H1 (cell line): ENCODE results near the gene CYB561A3.

Experiments used
- CTBP2 ChIP-seq: IDR thresholded peaks from 2 replicates; pipeline ENCODE4 v1.7.0; 2011; ENCODE audit warnings: borderline replicate concordance, mild to moderate bottlenecking, moderate library complexity, mixed read lengths, low read length; ENCODE audit not compliant: insufficient read depth, insufficient read length
- EP300 ChIP-seq, 2 experiments: IDR thresholded peaks; 1 replicate in 1 of 2; 2 replicates in 1 of 2; pipeline ENCODE4 v1.6.1; 2011 to 2012; ENCODE audit warnings: low read depth in 2 of 2, low read length in 2 of 2, mild to moderate bottlenecking in 2 of 2, borderline replicate concordance in 1 of 2, inconsistent platforms in 1 of 2, moderate library complexity in 1 of 2
- POLR2A ChIP-seq, 2 experiments: IDR thresholded peaks; 1 replicate in 1 of 2; 2 replicates in 1 of 2; pipeline ENCODE4 v1.6.1; 2011; ENCODE audit warnings: low read depth in 2 of 2, low read length in 2 of 2, mild to moderate bottlenecking in 2 of 2; ENCODE audit errors: control extremely low read depth in 1 of 2
- TAF1 ChIP-seq: IDR thresholded peaks from 2 replicates; pipeline ENCODE4 v1.6.1; 2011; ENCODE audit warnings: mild to moderate bottlenecking, low read depth, low read length
- TF ChIP-seq, protein P1 (sequence below), 3 experiments: IDR thresholded peaks; 1 replicate in 2 of 3; 2 replicates in 1 of 3; pipeline versions ENCODE4 v1.5.1 to v1.6.1; 2011; ENCODE audit warnings: low read length in 3 of 3, mild to moderate bottlenecking in 3 of 3, inconsistent platforms in 2 of 3, low read depth in 1 of 3, moderate library complexity in 1 of 3; ENCODE audit not compliant: insufficient read depth in 1 of 3; ENCODE audit errors: control extremely low read depth in 1 of 3

DNA sequence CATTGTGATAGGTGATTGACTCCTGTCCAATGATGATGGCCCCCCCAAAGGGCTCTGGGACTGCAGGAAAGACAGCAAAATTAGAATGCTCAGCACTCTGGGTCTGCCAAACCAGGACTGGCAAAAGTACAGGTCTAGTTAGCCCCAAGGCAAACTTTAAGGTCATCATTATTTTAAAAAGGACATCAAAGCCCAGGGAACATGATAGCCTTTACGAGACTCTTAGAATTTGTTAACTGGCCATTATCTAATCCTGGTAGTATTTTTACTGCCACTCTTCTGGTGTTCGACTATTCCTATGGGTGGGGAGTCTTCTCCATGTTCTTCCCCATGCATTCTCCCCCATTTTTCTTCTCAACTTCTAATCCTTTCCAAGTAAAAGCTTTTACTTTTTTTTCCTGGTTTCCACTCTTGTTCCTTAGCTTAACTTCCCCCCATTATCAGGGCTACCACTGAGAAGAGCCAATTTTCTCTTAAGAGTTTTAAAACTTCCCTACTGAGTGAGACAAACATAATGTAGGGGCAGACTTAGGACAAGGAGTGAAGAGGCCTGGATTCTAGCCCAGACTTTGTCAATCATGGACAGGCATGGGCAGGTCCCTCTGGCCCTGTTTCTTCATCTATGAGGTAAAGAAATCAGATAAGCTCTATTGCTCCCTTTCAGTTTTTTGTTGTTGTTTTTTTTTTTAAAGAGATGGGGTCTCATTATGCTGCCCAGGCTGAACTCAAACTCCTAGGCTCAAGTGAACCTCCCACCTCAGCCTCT lies 35.9 kb downstream of the CYB561A3 start:
- TF ChIP-seq POLR2A (IDR thresholded peaks at IDR 0.05; ENCODE audit: control extremely low read depth in 1 of 2, low read depth in 2 of 2, low read length in 2 of 2) (no peak), CTBP2 (no peak), EP300 (IDR thresholded peaks at IDR 0.05; ENCODE audit: borderline replicate concordance in 1 of 2, low read depth in 2 of 2, low read length in 2 of 2) (no peak), TAF1 (no peak)
- TF ChIP-seq, protein P1, sequence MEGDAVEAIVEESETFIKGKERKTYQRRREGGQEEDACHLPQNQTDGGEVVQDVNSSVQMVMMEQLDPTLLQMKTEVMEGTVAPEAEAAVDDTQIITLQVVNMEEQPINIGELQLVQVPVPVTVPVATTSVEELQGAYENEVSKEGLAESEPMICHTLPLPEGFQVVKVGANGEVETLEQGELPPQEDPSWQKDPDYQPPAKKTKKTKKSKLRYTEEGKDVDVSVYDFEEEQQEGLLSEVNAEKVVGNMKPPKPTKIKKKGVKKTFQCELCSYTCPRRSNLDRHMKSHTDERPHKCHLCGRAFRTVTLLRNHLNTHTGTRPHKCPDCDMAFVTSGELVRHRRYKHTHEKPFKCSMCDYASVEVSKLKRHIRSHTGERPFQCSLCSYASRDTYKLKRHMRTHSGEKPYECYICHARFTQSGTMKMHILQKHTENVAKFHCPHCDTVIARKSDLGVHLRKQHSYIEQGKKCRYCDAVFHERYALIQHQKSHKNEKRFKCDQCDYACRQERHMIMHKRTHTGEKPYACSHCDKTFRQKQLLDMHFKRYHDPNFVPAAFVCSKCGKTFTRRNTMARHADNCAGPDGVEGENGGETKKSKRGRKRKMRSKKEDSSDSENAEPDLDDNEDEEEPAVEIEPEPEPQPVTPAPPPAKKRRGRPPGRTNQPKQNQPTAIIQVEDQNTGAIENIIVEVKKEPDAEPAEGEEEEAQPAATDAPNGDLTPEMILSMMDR (IDR thresholded peaks at IDR 0.05; ENCODE audit: control extremely low read depth in 1 of 3, insufficient read depth in 1 of 3, low read depth in 1 of 3, low read length in 3 of 3): no peak
